HEK293 (cell line): Measurements from ENCODE around the gene GNAS-AS1.
A peak's percentile ranks its signal among the peaks of the same experiment; 100 is the strongest.

Source experiments
- ATF2 ChIP-seq: fragments of 450-650 bp; formaldehyde crosslinking; IDR thresholded peaks from 2 replicates; pipeline ENCODE4 v1.5.1; 2016; ENCODE audit warnings: missing biosample characterization, missing genetic modification characterization, low read depth
- CTCF ChIP-seq: fragments of 450-650 bp; formaldehyde crosslinking; IDR thresholded peaks from 2 replicates; pipeline ENCODE4 v1.5.1; 2016; ENCODE audit warnings: missing biosample characterization, missing genetic modification characterization
- EGR2 ChIP-seq: fragments of 450-650 bp; formaldehyde crosslinking; IDR thresholded peaks from 2 replicates; pipeline ENCODE4 v1.5.1; 2016; ENCODE audit warnings: low read depth, missing biosample characterization, missing genetic modification characterization
- PRDM10 ChIP-seq: fragments of 450-650 bp; formaldehyde crosslinking; IDR thresholded peaks from 2 replicates; pipeline ENCODE4 v1.5.1; 2016; ENCODE audit warnings: missing biosample characterization, missing genetic modification characterization
- PRDM2 ChIP-seq: fragments of 450-650 bp; formaldehyde crosslinking; IDR thresholded peaks from 2 replicates; pipeline ENCODE4 v1.5.1; 2016; ENCODE audit warnings: missing biosample characterization, missing genetic modification characterization, borderline replicate concordance
- PRDM4 ChIP-seq: fragments of 450-650 bp; formaldehyde crosslinking; IDR thresholded peaks from 2 replicates; pipeline ENCODE4 v1.5.1; 2017; ENCODE audit warnings: missing biosample characterization, missing genetic modification characterization
- PRDM6 ChIP-seq: fragments of 450-650 bp; formaldehyde crosslinking; IDR thresholded peaks from 2 replicates; pipeline ENCODE4 v1.5.1; 2017; ENCODE audit warnings: missing biosample characterization, missing genetic modification characterization
- ZNF391 ChIP-seq: fragments of 450-650 bp; formaldehyde crosslinking; IDR thresholded peaks from 2 replicates; pipeline ENCODE4 v1.5.1; 2016; ENCODE audit warnings: low read depth, missing biosample characterization, missing genetic modification characterization, borderline replicate concordance
- ZNF513 ChIP-seq: fragments of 450-650 bp; IDR thresholded peaks from 2 replicates; pipeline ENCODE4 v1.5.1; 2018; ENCODE audit warnings: missing biosample characterization, missing genetic modification characterization
- ZNF518A ChIP-seq: fragments of 450-650 bp; formaldehyde crosslinking; conservative IDR thresholded peaks from 2 replicates; pipeline ENCODE4 v1.5.1; 2016; ENCODE audit warnings: low read depth, missing biosample characterization, missing genetic modification characterization

Gene GNAS-AS1

GRCh38 chr20:58850693-58851174 is at the start of gene GNAS-AS1 (continued):
- TF ChIP-seq PRDM2 (tag by site-specific recombination) (no peak), ATF2 (tag by site-specific recombination) (no peak), CTCF (tag by site-specific recombination) (peak; percentile 55; the same call in 1 of the 2 replicates), ZNF391 (tag by site-specific recombination) (no peak), ZNF518A (tag by site-specific recombination) (peak; percentile 80), EGR2 (no peak), PRDM4 (tag by site-specific recombination) (no peak), ZNF513 (tag by site-specific recombination) (no peak), PRDM10 (tag by site-specific recombination) (no peak), PRDM6 (tag by site-specific recombination) (no peak)
